ENCODE results near the gene FRAS1.
"Not testable (repeated sequence)": the region's sequence is repeated elsewhere in the genome, so short reads cannot be mapped to it uniquely, and the experiment has no call there.

Gene FRAS1

GRCh38 chr4:78125834-78126331, 68.8 kb downstream of the FRAS1 start:
- not testable (repeated sequence) for DNase-seq

- DNase-seq = no peak
Measured at GRCh38 chr4:78129383-78130108, 72.4 kb downstream of the FRAS1 start.

- no peak for DNase-seq
Measured at GRCh38 chr4:78131403-78131802, 74.3 kb downstream of the FRAS1 start.

- DNase-seq = no peak
Measured at GRCh38 chr4:78136109-78137081, 79.3 kb downstream of the FRAS1 start.

GRCh38 chr4:78137532-78137931, 80.4 kb downstream of the FRAS1 start:
- DNase-seq = no peak

- no peak for DNase-seq
Measured at GRCh38 chr4:78138252-78138651, 81.1 kb downstream of the FRAS1 start.

- DNase-seq = no peak
Measured at GRCh38 chr4:78143634-78144033, 86.5 kb downstream of the FRAS1 start.

GRCh38 chr4:78145008-78145407, 87.9 kb downstream of the FRAS1 start:
- DNase-seq = no peak

GRCh38 chr4:78145622-78146021, 88.5 kb downstream of the FRAS1 start:
- DNase-seq = no peak

GRCh38 chr4:78149751-78150542, 92.8 kb downstream of the FRAS1 start:
- DNase-seq = no peak

GRCh38 chr4:78150543-78150864, 93.4 kb downstream of the FRAS1 start:
- DNase-seq = no peak

GRCh38 chr4:78152795-78153194, 95.7 kb downstream of the FRAS1 start:
- DNase-seq = no peak

- DNase-seq = no peak
Measured at GRCh38 chr4:78154972-78155590, 98.0 kb downstream of the FRAS1 start.

- no peak for DNase-seq
Measured at GRCh38 chr4:78155616-78156105, 98.5 kb downstream of the FRAS1 start.

- DNase-seq = no peak
Measured at GRCh38 chr4:78156520-78156919, 99.4 kb downstream of the FRAS1 start.

GRCh38 chr4:78162342-78162741, 105.2 kb downstream of the FRAS1 start:
- DNase-seq = no peak

- no peak for DNase-seq
Measured at GRCh38 chr4:78162821-78163220, 105.7 kb downstream of the FRAS1 start.

GRCh38 chr4:78165758-78166157, 108.6 kb downstream of the FRAS1 start:
- no peak for DNase-seq

- no peak for DNase-seq
Measured at GRCh38 chr4:78166622-78167021, 109.5 kb downstream of the FRAS1 start.

- DNase-seq = no peak
Measured at GRCh38 chr4:78167510-78167909, 110.4 kb downstream of the FRAS1 start.

- DNase-seq = no peak
Measured at GRCh38 chr4:78168029-78168428, 110.9 kb downstream of the FRAS1 start.

GRCh38 chr4:78169728-78170127, 112.6 kb downstream of the FRAS1 start:
- DNase-seq = no peak

Measured in activated CD4-positive, alpha-beta T cell treated with anti-CD3 and anti-CD28 coated beads, Interleukin-2, amount 50 U/mL, for 16 hours (primary cell).